ENCODE data around the gene ABCC9.

- TF ChIP-seq, protein P1, sequence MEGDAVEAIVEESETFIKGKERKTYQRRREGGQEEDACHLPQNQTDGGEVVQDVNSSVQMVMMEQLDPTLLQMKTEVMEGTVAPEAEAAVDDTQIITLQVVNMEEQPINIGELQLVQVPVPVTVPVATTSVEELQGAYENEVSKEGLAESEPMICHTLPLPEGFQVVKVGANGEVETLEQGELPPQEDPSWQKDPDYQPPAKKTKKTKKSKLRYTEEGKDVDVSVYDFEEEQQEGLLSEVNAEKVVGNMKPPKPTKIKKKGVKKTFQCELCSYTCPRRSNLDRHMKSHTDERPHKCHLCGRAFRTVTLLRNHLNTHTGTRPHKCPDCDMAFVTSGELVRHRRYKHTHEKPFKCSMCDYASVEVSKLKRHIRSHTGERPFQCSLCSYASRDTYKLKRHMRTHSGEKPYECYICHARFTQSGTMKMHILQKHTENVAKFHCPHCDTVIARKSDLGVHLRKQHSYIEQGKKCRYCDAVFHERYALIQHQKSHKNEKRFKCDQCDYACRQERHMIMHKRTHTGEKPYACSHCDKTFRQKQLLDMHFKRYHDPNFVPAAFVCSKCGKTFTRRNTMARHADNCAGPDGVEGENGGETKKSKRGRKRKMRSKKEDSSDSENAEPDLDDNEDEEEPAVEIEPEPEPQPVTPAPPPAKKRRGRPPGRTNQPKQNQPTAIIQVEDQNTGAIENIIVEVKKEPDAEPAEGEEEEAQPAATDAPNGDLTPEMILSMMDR (IDR thresholded peaks at IDR 0.05; ENCODE audit: extremely low read depth in 1 of 2, insufficient read depth in 1 of 2, low read depth in 1 of 2, low read length in 2 of 2): no peak
- TF ChIP-seq POLR2A (IDR thresholded peaks at IDR 0.05; ENCODE audit: low read depth, low read length): no peak
- no peak for TF ChIP-seq EZH2 (IDR thresholded peaks at IDR 0.05; ENCODE audit: borderline replicate concordance, low read depth, low read length, severe bottlenecking)
- no peak for TF ChIP-seq POLR2AphosphoS5 (IDR thresholded peaks at IDR 0.05; ENCODE audit: insufficient read depth, low read depth, low read length)
- TF ChIP-seq, protein P2, sequence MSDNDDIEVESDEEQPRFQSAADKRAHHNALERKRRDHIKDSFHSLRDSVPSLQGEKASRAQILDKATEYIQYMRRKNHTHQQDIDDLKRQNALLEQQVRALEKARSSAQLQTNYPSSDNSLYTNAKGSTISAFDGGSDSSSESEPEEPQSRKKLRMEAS (IDR thresholded peaks at IDR 0.05; ENCODE audit: insufficient read depth, insufficient read length): no peak
- no peak for TF ChIP-seq MYC (IDR thresholded peaks at IDR 0.05; ENCODE audit: low read depth, low read length)
Observed at GRCh38 chr12:21949036-21949435, 7.8 kb upstream of the ABCC9 start.
